Stomach (tissue), 9 donors: Measurements from ENCODE around the gene MLF1. TPM values are rescaled to one million over a fixed set of nuclear protein-coding genes. Genes with fewer than 3 reads are reported as not detected.

Source experiments
- DNase-seq, 2 donors: peaks; one replicate each; pipeline versions ENCODE4 v3.0.0 to v3.0.0-alpha.2; 2013 to 2019
- H3K27ac ChIP-seq, 5 donors: fragments of 200-600 bp in 4 of 5; sonication (generic) in 4 of 5; one replicate each; pipeline ENCODE4 v1.5.1; 2013 to 2019; ENCODE audit warnings: mild to moderate bottlenecking in 1 of 5, moderate library complexity in 1 of 5
- H3K27me3 ChIP-seq, 3 donors: fragments of 200-600 bp; sonication (generic); one replicate each; pipeline ENCODE4 v1.5.1; 2017 to 2019; ENCODE audit warnings: mixed run types in 1 of 3
- H3K36me3 ChIP-seq, 4 donors: fragments of 200-600 bp; sonication (generic); 1 replicate in 3 of 4; 2 replicates in 1 of 4; pipeline ENCODE4 v1.5.1; 2016 to 2019
- H3K4me1 ChIP-seq, 4 donors: fragments of 200-600 bp; sonication (generic); one replicate each; pipeline ENCODE4 v1.5.1; 2016 to 2019
- H3K4me3 ChIP-seq, 4 donors: fragments of 200-600 bp; sonication (generic) in 3 of 4; one replicate each; pipeline ENCODE4 v1.5.1; 2016 to 2019; ENCODE audit warnings: mild to moderate bottlenecking in 1 of 4
- H3K9me3 ChIP-seq, 4 donors: fragments of 200-600 bp; sonication (generic); one replicate each; pipeline ENCODE4 v1.5.1; 2016 to 2019
- EP300 ChIP-seq: sonication (generic); formaldehyde crosslinking; IDR thresholded peaks from one replicate; pipeline ENCODE4 v1.6.1; 2017; ENCODE audit warnings: antibody characterized with exemption
- POLR2A ChIP-seq, 4 donors: fragments of 450-650 bp; IDR thresholded peaks; one replicate each; pipeline ENCODE4 v1.6.1; 2016; ENCODE audit warnings: antibody characterized with exemption in 4 of 4, control low read depth in 2 of 4, mild to moderate bottlenecking in 1 of 4, moderate library complexity in 1 of 4
- POLR2AphosphoS5 ChIP-seq, 3 donors: sonication (generic); formaldehyde crosslinking; IDR thresholded peaks; one replicate each; pipeline ENCODE4 v1.6.1; 2016; ENCODE audit warnings: antibody characterized with exemption in 3 of 3
- WGBS, 5 donors: extraction: QIAGEN DNeasy Blood & Tissue Kit in 3 of 5; methylation state at CpG; one replicate each; pipeline versions ENCODE4 v1.1.5 to v1.1.7; 2013 to 2018; 5-methylcytosine and 5-hydroxymethylcytosine counted together
- intact Hi-C: fragments of 100-400 bp; cut with DNase I; formaldehyde crosslinking; loops from one replicate; pipeline ENCODE4 v1.15.1; 2023; ENCODE audit warnings: low total_unique reads
- polyA plus RNA-seq, 3 donors: library from polyadenylated mRNA; stranded (reverse); fragments of 200-250 nt; gene quantifications; one replicate each; pipeline ENCODE4 v1.2.3, GENCODE V29; 2013
- total RNA-seq, 5 donors: library from RNA; depleted of rRNA; stranded (reverse); fragments of >200 nt; gene quantifications; one replicate each; pipeline versions ENCODE4 v1.1.0 to v1.2.3, GENCODE V29; 2014 to 2016
- TF ChIP-seq, protein P1 (sequence below), 7 experiments: fragments of 450-650 bp in 4 of 7; fragments of 200-600 bp in 3 of 7; sonication (generic) in 3 of 7; IDR thresholded peaks; one replicate each; pipeline ENCODE4 v1.5.1; 2016 to 2019; ENCODE audit warnings: antibody characterized with exemption in 7 of 7, control low read depth in 2 of 7, mild to moderate bottlenecking in 1 of 7
- donor health status: healthy with polysubstance abuse.
- donor health status: Bipolar disorder and iron deficiency.
- donor health status: healthy.

MLF1 gene
- total and polyA plus RNA-seq, 8 donors = 1.3 to 18.6 (median 5.8) TPM

DNA sequence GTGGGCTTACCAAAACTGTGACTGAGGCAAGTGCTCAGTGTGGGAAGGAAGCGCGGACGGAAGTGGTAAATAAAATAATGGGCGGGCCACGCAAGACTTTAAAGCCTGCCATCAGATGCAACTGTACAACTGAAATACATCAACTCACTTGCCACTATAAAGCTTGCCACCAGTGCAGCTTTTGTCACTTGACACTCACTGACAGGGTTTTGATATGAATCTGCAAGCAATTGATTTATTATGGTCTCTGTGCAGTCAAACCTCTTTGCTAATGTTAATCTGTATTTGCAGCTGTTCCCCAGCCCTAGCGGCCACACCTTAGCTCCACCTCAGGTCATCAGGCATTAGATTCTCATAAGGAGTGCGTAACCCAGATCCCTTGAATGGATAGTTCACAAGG lies 71.0 kb downstream of the MLF1 start:
- Histone ChIP-seq H3K4me1 (peaks cover 7 to 26% (median 17%) of the 10 kb centered on the region in 4 donors), H3K4me3 (no peak overlapping the region), H3K9me3 (no peaks in the 10 kb centered on the region), H3K36me3 (peaks cover 0 to 10% (median 8%) of the 10 kb centered on the region in 4 donors), H3K27me3 (no peaks in the 10 kb centered on the region), H3K27ac (no peak overlapping the region)
- 84 to 94% (median 90%) methylated on average over 7 of the region's 7 CpGs for WGBS, 5 donors
- TF ChIP-seq POLR2AphosphoS5 (IDR thresholded peaks at IDR 0.05) = no peak
- intact Hi-C loops = no loop called here
- DNase-seq = no peak

- no peaks in the 10 kb centered on the region for H3K27me3 ChIP-seq
- H3K4me3 ChIP-seq = no peak overlapping the region
- intact Hi-C loops = no loop called here
- H3K4me1 ChIP-seq = peaks cover 7 to 32% (median 18%) of the 10 kb centered on the region in 4 donors
- 82 to 86% (median 82%) methylated on average over 6 of the region's 6 CpGs for WGBS, 5 donors
- TF ChIP-seq EP300 = no peak
- TF ChIP-seq POLR2AphosphoS5 (IDR thresholded peaks at IDR 0.05) = no peak
- no peak for TF ChIP-seq POLR2A (IDR thresholded peaks at IDR 0.05)
- TF ChIP-seq, protein P1, sequence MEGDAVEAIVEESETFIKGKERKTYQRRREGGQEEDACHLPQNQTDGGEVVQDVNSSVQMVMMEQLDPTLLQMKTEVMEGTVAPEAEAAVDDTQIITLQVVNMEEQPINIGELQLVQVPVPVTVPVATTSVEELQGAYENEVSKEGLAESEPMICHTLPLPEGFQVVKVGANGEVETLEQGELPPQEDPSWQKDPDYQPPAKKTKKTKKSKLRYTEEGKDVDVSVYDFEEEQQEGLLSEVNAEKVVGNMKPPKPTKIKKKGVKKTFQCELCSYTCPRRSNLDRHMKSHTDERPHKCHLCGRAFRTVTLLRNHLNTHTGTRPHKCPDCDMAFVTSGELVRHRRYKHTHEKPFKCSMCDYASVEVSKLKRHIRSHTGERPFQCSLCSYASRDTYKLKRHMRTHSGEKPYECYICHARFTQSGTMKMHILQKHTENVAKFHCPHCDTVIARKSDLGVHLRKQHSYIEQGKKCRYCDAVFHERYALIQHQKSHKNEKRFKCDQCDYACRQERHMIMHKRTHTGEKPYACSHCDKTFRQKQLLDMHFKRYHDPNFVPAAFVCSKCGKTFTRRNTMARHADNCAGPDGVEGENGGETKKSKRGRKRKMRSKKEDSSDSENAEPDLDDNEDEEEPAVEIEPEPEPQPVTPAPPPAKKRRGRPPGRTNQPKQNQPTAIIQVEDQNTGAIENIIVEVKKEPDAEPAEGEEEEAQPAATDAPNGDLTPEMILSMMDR (IDR thresholded peaks at IDR 0.05) = no peak
- peaks cover 0 to 15% (median 11%) of the 10 kb centered on the region in 4 donors for H3K36me3 ChIP-seq
- no peaks in the 10 kb centered on the region for H3K9me3 ChIP-seq
- DNase-seq = no peak
- H3K27ac ChIP-seq = no peak overlapping the region
These were observed 71.6 kb downstream of the MLF1 start for GRCh38 chr3:158642474-158643210.

GRCh38 chr3:158644345-158644908 lies 73.4 kb downstream of the MLF1 start, which contains the start of gene GFM1:
GFM1 (plus strand) TSS chr3:158644527; CDS start chr3:158644635, 108 bp downstream.
- intact Hi-C loops = no loop called here
- TF ChIP-seq, protein P1 (IDR thresholded peaks at IDR 0.05) = peak in 5 of 7 experiments; percentile 65 to 89 (median 84)
- TF ChIP-seq POLR2AphosphoS5 (IDR thresholded peaks at IDR 0.05) = peak; percentile 74 to 93 (median 81)
- no peak for TF ChIP-seq POLR2A (IDR thresholded peaks at IDR 0.05)

GRCh38 chr3:158649791-158650190 lies 78.8 kb downstream of the MLF1 start:
- no peak overlapping the region for H3K4me3 ChIP-seq
- peaks cover 7 to 29% (median 18%) of the 10 kb centered on the region in 4 donors for H3K4me1 ChIP-seq
- TF ChIP-seq POLR2A (IDR thresholded peaks at IDR 0.05) (no peak), EP300 (no peak), POLR2AphosphoS5 (IDR thresholded peaks at IDR 0.05) (no peak)
- TF ChIP-seq, protein P1 (IDR thresholded peaks at IDR 0.05) = no peak
- 41 to 74% (median 69%) methylated on average over 4 of the region's 4 CpGs for WGBS, 5 donors
- H3K9me3 ChIP-seq = no peaks in the 10 kb centered on the region
- DNase-seq = no peak
- H3K27me3 ChIP-seq = no peaks in the 10 kb centered on the region
- peaks cover 28 to 82% (median 73%) of the 10 kb centered on the region in 4 donors for H3K36me3 ChIP-seq
- intact Hi-C loops = no loop called here
- H3K27ac ChIP-seq = no peak overlapping the region

More at GRCh38 chr3:158644345-158644908, 73.4 kb downstream of the MLF1 start, which contains the start of gene GFM1:
- WGBS, 5 donors = 0 to 1% (median 0%) methylated on average over 42 of the region's 42 CpGs
- Histone ChIP-seq H3K27me3 (no peaks in the 10 kb centered on the region), H3K4me1 (peaks cover 7 to 33% (median 18%) of the 10 kb centered on the region in 4 donors), H3K4me3 (peak within 1 kb of the TSS; percentile 81 to 95 (median 92)), H3K36me3 (peaks cover 8 to 30% (median 26%) of the 10 kb centered on the region in 4 donors), H3K9me3 (no peaks in the 10 kb centered on the region), H3K27ac (peak within 1 kb of the TSS; percentile 88 to 92 (median 88))
- peak; percentile 95 to 98 for DNase-seq
